SH-SY5Y (cell line): ENCODE measurements around the gene POU2F2.

ENCODE experiments used
- GATA2 ChIP-seq: IDR thresholded peaks from 2 replicates; pipeline ENCODE4 v1.6.1; 2011; ENCODE audit warnings: mild to moderate bottlenecking, low read depth, low read length
- GATA3 ChIP-seq: IDR thresholded peaks from 2 replicates; pipeline ENCODE4 v1.6.1; 2011; ENCODE audit warnings: low read depth, mild to moderate bottlenecking, low read length, moderate library complexity

The POU2F2 gene

GRCh38 chr19:42078538-42079275 lies 53.5 kb downstream of the POU2F2 start:
- no peak for TF ChIP-seq GATA2

- TF ChIP-seq GATA2, result no peak
- no peak for TF ChIP-seq GATA3
Measured at GRCh38 chr19:42078058-42078457, 54.2 kb downstream of the POU2F2 start.

- TF ChIP-seq GATA3 (no peak), GATA2 (no peak)
Measured at GRCh38 chr19:42076380-42076944, 55.8 kb downstream of the POU2F2 start.

DNA sequence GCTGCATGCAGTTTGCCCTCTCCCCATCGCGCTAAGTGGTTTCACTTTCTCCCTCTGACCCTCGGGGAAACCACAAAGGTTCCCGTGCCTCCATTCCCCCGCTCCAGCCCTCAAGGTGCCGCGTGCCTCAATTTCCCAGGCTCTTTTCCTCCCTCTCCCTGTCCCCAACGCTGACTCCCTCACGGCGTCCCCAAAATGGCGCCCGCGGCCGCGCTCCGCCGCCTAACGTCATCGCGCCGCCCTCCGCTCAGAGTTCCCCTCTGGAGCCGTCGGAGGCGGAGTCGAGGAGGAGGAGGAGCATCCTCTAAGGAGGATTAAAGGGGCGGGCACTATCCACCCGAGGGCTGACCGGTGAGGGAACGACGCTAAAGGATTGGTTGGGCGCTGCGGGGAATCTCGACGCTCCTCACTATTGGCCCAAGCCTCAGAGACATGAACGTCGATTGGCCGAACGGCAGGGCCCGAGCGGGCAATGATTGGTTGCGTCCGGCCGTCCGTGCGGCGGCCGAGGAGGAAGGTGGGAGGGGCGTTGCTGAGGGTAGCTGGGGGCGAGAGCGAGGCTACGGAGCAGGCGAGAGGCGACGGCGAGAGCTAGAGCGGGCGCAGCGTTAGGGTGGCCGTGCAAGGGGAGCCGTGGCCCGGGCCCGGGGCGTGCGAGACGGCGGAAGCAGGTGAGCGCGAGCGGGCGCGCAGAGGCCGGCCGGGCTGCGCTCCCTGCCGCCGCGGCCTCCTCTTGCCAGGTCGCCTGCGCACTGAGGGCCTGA lies 56.4 kb downstream of the POU2F2 start, which contains the start of gene ZNF574:
TSS of gene ZNF574 (plus strand) at position 551 of the 764 bp plus-strand sequence. CDS start 2,441 bp downstream, outside the sequence.
- TF ChIP-seq GATA2 (no peak), GATA3 (no peak)

- TF ChIP-seq GATA3 (no peak), GATA2 (no peak)
Measured at GRCh38 chr19:42075364-42075615, 57.0 kb downstream of the POU2F2 start.

DNA sequence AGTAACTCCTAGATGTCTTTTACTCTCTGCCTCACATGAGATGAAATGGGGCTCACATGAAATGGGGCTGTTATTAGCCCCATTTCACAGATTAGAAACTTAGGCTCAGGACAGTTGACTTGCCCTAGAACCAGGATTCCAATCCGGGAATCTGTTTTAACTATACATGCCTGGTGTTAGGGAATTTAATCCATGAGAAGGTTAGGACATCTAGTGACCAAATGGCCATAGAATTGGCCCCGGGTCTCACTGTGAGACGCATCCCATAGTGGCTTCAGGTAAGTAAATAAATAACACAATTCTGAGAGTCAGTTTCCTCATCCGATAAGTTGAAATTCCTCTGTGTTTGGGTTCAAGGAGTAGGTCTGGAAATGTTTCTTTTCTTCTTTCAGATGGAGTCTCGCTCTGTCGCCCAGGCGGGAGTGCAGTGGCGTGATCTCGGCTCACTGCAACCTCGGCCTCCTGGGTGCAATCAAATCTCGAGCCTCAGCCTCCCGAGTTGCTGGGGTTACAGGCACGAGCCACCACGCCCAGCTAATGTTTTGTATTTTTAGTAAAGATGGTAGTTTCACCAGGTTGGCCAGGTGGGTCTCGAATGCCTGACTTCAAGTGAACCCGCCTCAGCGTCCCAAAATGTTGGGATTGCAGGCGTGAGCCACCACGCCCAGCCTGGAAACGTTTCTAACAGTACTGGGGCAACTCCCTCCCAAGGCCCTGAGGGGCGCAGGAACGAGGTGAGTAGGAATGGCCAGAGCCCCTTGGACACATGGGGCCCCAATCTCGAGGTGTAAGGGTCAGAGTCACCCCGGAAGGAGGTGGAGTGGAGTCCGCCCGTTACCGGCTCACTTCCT lies 57.5 kb downstream of the POU2F2 start:
- TF ChIP-seq GATA3 (no peak), GATA2 (no peak)

GRCh38 chr19:42071247-42071646 lies 61.0 kb downstream of the POU2F2 start:
- TF ChIP-seq GATA3 (no peak), GATA2 (no peak)

GRCh38 chr19:42069619-42070351 lies 62.5 kb downstream of the POU2F2 start, which contains the start of gene GRIK5:
GRIK5 (minus strand) TSS chr19:42070206; CDS start chr19:42065770, 4,436 bp downstream.
- TF ChIP-seq GATA2 (no peak), GATA3 (no peak)

- TF ChIP-seq GATA3 (no peak), GATA2 (no peak)
Measured at GRCh38 chr19:42068756-42069571, 63.3 kb downstream of the POU2F2 start.

DNA sequence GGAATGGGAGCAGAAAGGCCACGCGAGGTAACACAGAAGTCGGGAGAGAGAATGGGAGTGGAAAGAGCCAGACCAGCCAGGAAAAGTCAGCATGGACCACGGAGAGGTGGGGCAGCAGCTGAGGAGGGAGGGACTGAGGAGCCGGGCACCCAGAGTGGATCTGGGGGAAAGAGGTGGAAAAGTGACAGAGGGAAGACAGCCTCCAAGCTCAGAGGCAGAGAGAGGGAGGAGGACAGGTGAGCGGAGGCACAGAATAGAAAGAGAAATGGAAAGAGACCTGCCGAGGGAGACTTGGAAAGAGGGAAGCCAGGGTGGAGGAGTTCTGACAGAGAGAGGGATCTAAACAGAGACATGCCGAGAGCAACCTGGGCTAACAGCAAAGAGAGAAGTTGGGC lies 63.9 kb downstream of the POU2F2 start:
- TF ChIP-seq GATA2 (no peak), GATA3 (no peak)

DNA sequence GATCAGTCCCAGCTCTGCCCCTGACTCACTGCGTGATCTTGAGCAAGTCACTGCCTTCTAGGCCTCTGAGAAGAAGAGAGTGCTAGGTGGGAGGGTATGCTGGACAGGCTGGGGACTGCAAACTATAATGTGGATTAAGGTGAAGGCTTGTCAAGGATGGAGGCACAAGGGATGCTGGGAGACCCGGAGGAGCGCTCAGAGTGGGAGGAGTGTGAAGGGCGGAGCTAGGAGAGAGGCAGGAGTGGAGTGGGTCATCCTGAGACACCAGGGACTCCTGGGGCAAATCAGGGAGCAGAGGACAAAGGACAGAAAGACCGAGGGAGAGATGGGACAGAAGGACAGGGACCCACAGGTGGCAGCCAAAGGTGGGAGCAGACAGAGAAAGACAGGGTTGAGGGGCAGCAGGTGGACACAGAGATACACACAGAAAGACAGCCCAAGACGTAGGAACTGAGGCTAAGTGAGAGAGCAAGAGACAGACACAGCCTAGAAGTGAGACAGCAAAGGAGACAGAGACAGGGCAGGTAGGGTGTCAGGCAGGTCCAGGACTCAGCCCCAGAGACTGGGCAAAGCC lies 64.8 kb downstream of the POU2F2 start:
- TF ChIP-seq GATA2 (no peak), GATA3 (no peak)

- TF ChIP-seq GATA3 (no peak), GATA2 (no peak)
Measured at GRCh38 chr19:42066075-42066754, 66.0 kb downstream of the POU2F2 start.
